Colonic mucosa (tissue), 4 donors: Measurements from ENCODE around the gene NR0B1. TPM values are rescaled to one million over a fixed set of nuclear protein-coding genes. Genes with fewer than 3 reads are reported as not detected.

Experiments used
- DNase-seq: peaks from one replicate; pipeline ENCODE4 v3.0.0-alpha.2; 2020
- H3K27ac ChIP-seq: fragments of 200-600 bp; one replicate; pipeline ENCODE4 v1.8.0; 2021
- H3K27me3 ChIP-seq: fragments of 200-600 bp; one replicate; pipeline ENCODE4 v1.8.0; 2021
- H3K36me3 ChIP-seq: fragments of 200-600 bp; one replicate; pipeline ENCODE4 v1.8.0; 2021
- H3K4me1 ChIP-seq: fragments of 200-600 bp; one replicate; pipeline ENCODE4 v1.8.0; 2021; ENCODE audit warnings: mild to moderate bottlenecking
- H3K4me3 ChIP-seq: fragments of 200-600 bp; one replicate; pipeline ENCODE4 v1.8.0; 2021
- H3K9ac ChIP-seq, 2 donors: one replicate each; pipeline ENCODE4 v1.7.0; 2013; ENCODE audit warnings: control low read depth in 2 of 2, low read depth in 2 of 2, low read length in 2 of 2
- H3K9me3 ChIP-seq: fragments of 200-600 bp; one replicate; pipeline ENCODE4 v1.8.0; 2021
- CTCF ChIP-seq: fragments of 200-600 bp; IDR thresholded peaks from one replicate; pipeline ENCODE4 v1.8.0; 2022; ENCODE audit warnings: antibody characterized with exemption, mild to moderate bottlenecking
- intact Hi-C: fragments of 100-400 bp; cut with DNase I; formaldehyde crosslinking; loops from one replicate; pipeline ENCODE4 v1.14.1; 2022
- total RNA-seq, 2 donors: library from RNA; stranded (reverse); fragmentation: NEBNext Ultra II Directional in 1 of 2; extraction: Animal tissue kit (Norgen Biotek cat#: 25700) in 1 of 2; gene quantifications; one replicate each; pipeline ENCODE4 v1.2.1, GENCODE V29; 2021
- donor health status: healthy.
- donor health status: DM: no; HTN: no; CAD: no.
- donor health status: DM: no; HTN: no; CAD: no.

NR0B1 gene
- total RNA-seq, 2 donors from 2014 or later: 0.20 TPM; not detected in 1

GRCh38 chrX:30283456-30284200, 25.6 kb downstream of the NR0B1 start:
- intact Hi-C loops: no loop called here
- no peak overlapping the region for H3K4me3 ChIP-seq
- H3K9ac ChIP-seq: no peak overlapping the region
- H3K27me3 ChIP-seq: no peaks in the 10 kb centered on the region
- H3K36me3 ChIP-seq: no peaks in the 10 kb centered on the region
- no peak overlapping the region for H3K27ac ChIP-seq
- DNase-seq: no peak
- H3K4me1 ChIP-seq: no peaks in the 10 kb centered on the region
- no peaks in the 10 kb centered on the region for H3K9me3 ChIP-seq
- no peak for TF ChIP-seq CTCF

DNA sequence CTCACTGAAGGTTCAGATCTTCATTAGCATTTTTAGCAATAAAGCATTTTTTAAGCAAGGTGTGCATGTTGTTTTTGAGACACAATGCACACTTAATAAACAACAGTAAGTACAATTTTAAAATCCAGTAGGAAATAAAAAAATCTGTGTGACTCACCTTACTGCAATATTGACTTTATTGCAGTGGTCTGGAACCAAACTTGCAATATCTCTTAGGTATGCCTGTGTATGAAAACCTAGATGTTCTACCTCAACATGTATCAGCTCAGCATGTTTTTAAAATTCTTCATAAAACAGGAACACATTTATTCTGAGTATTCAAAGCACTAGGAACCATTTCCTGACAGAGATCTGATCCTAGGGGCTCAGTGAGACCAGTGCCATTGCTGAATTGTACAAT, 26.7 kb downstream of the NR0B1 start:
- no peaks in the 10 kb centered on the region for H3K9me3 ChIP-seq
- H3K4me1 ChIP-seq: no peaks in the 10 kb centered on the region
- no peak overlapping the region for H3K27ac ChIP-seq
- no peaks in the 10 kb centered on the region for H3K36me3 ChIP-seq
- DNase-seq: no peak
- no peak for TF ChIP-seq CTCF
- H3K27me3 ChIP-seq: no peaks in the 10 kb centered on the region
- H3K4me3 ChIP-seq: no peak overlapping the region
- no peak overlapping the region for H3K9ac ChIP-seq
- intact Hi-C loops: no loop called here

DNA sequence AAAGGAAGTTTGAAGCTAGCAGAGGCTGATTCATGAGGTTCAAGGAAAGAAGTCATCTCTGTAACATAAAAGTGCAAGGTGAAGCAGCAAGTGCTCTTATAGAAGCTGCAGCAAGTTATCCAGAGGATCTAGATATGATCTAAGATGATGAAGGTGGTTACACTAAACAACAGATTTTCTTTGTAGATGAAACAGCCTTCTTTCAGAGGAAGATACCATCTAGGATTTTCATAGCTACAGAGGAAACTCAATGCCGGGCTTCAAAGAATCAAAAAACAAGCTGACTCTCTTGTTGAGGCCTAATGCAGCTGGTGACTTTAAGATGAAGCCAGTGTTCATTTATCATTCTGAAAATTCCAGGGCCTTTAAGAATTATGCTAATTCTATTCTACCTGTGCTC, 28.8 kb downstream of the NR0B1 start:
- TF ChIP-seq CTCF: no peak
- Histone ChIP-seq H3K36me3 (no peaks in the 10 kb centered on the region), H3K9me3 (no peaks in the 10 kb centered on the region), H3K27me3 (no peaks in the 10 kb centered on the region), H3K9ac (no peak overlapping the region), H3K4me1 (no peaks in the 10 kb centered on the region), H3K4me3 (no peak overlapping the region), H3K27ac (no peak overlapping the region)
- intact Hi-C loops: no loop called here
- no peak for DNase-seq

GRCh38 chrX:30278365-30278764, 30.8 kb downstream of the NR0B1 start:
- no peaks in the 10 kb centered on the region for H3K4me1 ChIP-seq
- no peaks in the 10 kb centered on the region for H3K27me3 ChIP-seq
- no peak for TF ChIP-seq CTCF
- intact Hi-C loops: loop anchor here (10.0 kb wide), 1 partner anchor 226 kb away; no protein-coding TSS in a partner anchor
- H3K9me3 ChIP-seq: no peaks in the 10 kb centered on the region
- no peak overlapping the region for H3K27ac ChIP-seq
- no peak overlapping the region for H3K9ac ChIP-seq
- H3K4me3 ChIP-seq: no peak overlapping the region
- DNase-seq: no peak
- H3K36me3 ChIP-seq: no peaks in the 10 kb centered on the region

GRCh38 chrX:30275498-30275897, 33.7 kb downstream of the NR0B1 start:
- Histone ChIP-seq H3K4me3 (no peak overlapping the region), H3K9me3 (no peaks in the 10 kb centered on the region), H3K9ac (no peak overlapping the region), H3K36me3 (no peaks in the 10 kb centered on the region), H3K27me3 (peaks cover 4% of the 10 kb centered on the region), H3K4me1 (no peaks in the 10 kb centered on the region), H3K27ac (no peak overlapping the region)
- TF ChIP-seq CTCF: no peak
- intact Hi-C loops: loop anchor here (10.0 kb wide), 1 partner anchor 229 kb away; no protein-coding TSS in a partner anchor
- no peak for DNase-seq
